ENCODE measurements around the gene SLC2A11.

- TF ChIP-seq POLR2A (IDR thresholded peaks at IDR 0.05; ENCODE audit: low read depth, low read length) (no peak), TAF1 (IDR thresholded peaks at IDR 0.05; ENCODE audit: borderline replicate concordance, low read depth, low read length) (no peak)
Measured at GRCh38 chr22:23901600-23901999, 43.9 kb downstream of the SLC2A11 start.

Data from GM12892 (cell line).